Trophoblast cell (in vitro differentiated cells and primary cell): ENCODE results near the gene TPR.
"Not testable (repeated sequence)": the region's sequence is repeated elsewhere in the genome, so short reads cannot be mapped to it uniquely, and the experiment has no call there.

Experiments used
- DNase-seq, 2 donors: peaks; one replicate each; pipeline ENCODE4 v3.0.0-alpha.2; 2016
- H2AFZ ChIP-seq: 2 replicates; pipeline ENCODE4 v1.6.1; 2013; ENCODE audit warnings: low read length, moderate library complexity, mild to moderate bottlenecking; ENCODE audit not compliant: insufficient read depth, poor library complexity
- H2AK5ac ChIP-seq: 2 replicates; pipeline ENCODE4 v1.6.1; 2013; ENCODE audit warnings: mild to moderate bottlenecking, low read length
- H2BK120ac ChIP-seq: 2 replicates; pipeline ENCODE4 v1.6.1; 2013; ENCODE audit warnings: low read length, mild to moderate bottlenecking, moderate library complexity; ENCODE audit not compliant: insufficient read depth, poor library complexity
- H2BK12ac ChIP-seq: 2 replicates; pipeline ENCODE4 v1.6.1; 2013; ENCODE audit warnings: mild to moderate bottlenecking, low read length, moderate library complexity
- H2BK5ac ChIP-seq: 2 replicates; pipeline ENCODE4 v1.6.1; 2013; ENCODE audit warnings: low read length, low read depth, moderate library complexity, mild to moderate bottlenecking; ENCODE audit not compliant: poor library complexity
- H3K14ac ChIP-seq: 2 replicates; pipeline ENCODE4 v1.6.1; 2013; ENCODE audit warnings: mild to moderate bottlenecking, low read length
- H3K18ac ChIP-seq: 2 replicates; pipeline ENCODE4 v1.6.1; 2013; ENCODE audit warnings: mild to moderate bottlenecking, low read length
- H3K23ac ChIP-seq: 2 replicates; pipeline ENCODE4 v1.6.1; 2013; ENCODE audit warnings: low read length
- H3K27ac ChIP-seq: 2 replicates; pipeline ENCODE4 v1.5.1; 2013; ENCODE audit warnings: low read depth, mild to moderate bottlenecking, inconsistent platforms, low read length, moderate library complexity
- H3K27me3 ChIP-seq: 2 replicates; pipeline ENCODE4 v1.6.1; 2013; ENCODE audit warnings: inconsistent platforms, mild to moderate bottlenecking, low read length, moderate library complexity; ENCODE audit not compliant: insufficient read depth
- H3K36me3 ChIP-seq, 2 experiments: 1 replicate in 1 of 2; 2 replicates in 1 of 2; pipeline ENCODE4 v1.6.1; 2013; ENCODE audit warnings: low read length in 2 of 2, mild to moderate bottlenecking in 2 of 2, moderate library complexity in 1 of 2; ENCODE audit not compliant: insufficient read depth in 2 of 2, control insufficient read depth in 1 of 2
- H3K4ac ChIP-seq: 2 replicates; pipeline ENCODE4 v1.6.1; 2013; ENCODE audit warnings: low read depth, mild to moderate bottlenecking, low read length, moderate library complexity
- H3K4me1 ChIP-seq, 2 experiments: 1 replicate in 1 of 2; 2 replicates in 1 of 2; pipeline ENCODE4 v1.6.1; 2013; ENCODE audit warnings: low read length in 2 of 2, mild to moderate bottlenecking in 2 of 2, moderate library complexity in 1 of 2; ENCODE audit not compliant: insufficient read depth in 2 of 2, control insufficient read depth in 1 of 2
- H3K4me2 ChIP-seq: 2 replicates; pipeline ENCODE4 v1.6.1; 2013; ENCODE audit warnings: inconsistent platforms, mild to moderate bottlenecking, low read length, moderate library complexity
- H3K4me3 ChIP-seq: 2 replicates; pipeline ENCODE4 v1.5.1; 2013; ENCODE audit warnings: mild to moderate bottlenecking, low read depth, low read length, inconsistent platforms
- H3K79me1 ChIP-seq: one replicate; pipeline ENCODE4 v1.6.1; 2013; ENCODE audit warnings: low read length
- H3K79me2 ChIP-seq: 2 replicates; pipeline ENCODE4 v1.6.1; 2013; ENCODE audit warnings: low read length, mild to moderate bottlenecking; ENCODE audit not compliant: control insufficient read depth, insufficient read depth, poor library complexity
- H3K9ac ChIP-seq: 2 replicates; pipeline ENCODE4 v1.6.1; 2013; ENCODE audit warnings: mild to moderate bottlenecking, low read length
- H3K9me3 ChIP-seq: 2 replicates; pipeline ENCODE4 v1.6.1; 2013; ENCODE audit warnings: low read depth, mild to moderate bottlenecking, control low read depth, inconsistent platforms, low read length; ENCODE audit not compliant: insufficient read depth
- H4K12ac ChIP-seq: 2 replicates; pipeline ENCODE4 v1.6.1; 2013; ENCODE audit warnings: low read depth, mild to moderate bottlenecking, low read length, moderate library complexity
- H4K8ac ChIP-seq: 2 replicates; pipeline ENCODE4 v1.6.1; 2013; ENCODE audit warnings: low read depth, mild to moderate bottlenecking, low read length, moderate library complexity
- H4K91ac ChIP-seq: one replicate; pipeline ENCODE4 v1.6.1; 2013; ENCODE audit warnings: low read depth, mild to moderate bottlenecking, low read length, moderate library complexity
- WGBS: extraction: QIAGEN DNeasy Blood & Tissue Kit; methylation state at CpG from one replicate; pipeline ENCODE4 v1.1.7; 2013; ENCODE audit warnings: missing lambda C conversion rate; ENCODE audit not compliant: insufficient read length, insufficient coverage; ENCODE audit errors: extremely low coverage; 5-methylcytosine and 5-hydroxymethylcytosine counted together

TPR gene

GRCh38 chr1:186374303-186375151 is 526 bp downstream of the TPR start:
- no peaks in the 10 kb centered on the region for H3K9me3 ChIP-seq
- H2BK120ac ChIP-seq, result peak overlapping the region; percentile 18
- H3K23ac ChIP-seq, result no peak overlapping the region
- H4K12ac ChIP-seq, result peak overlapping the region; percentile 85
- peak overlapping the region; percentile 80 for H3K14ac ChIP-seq
- H2AFZ ChIP-seq, result peak overlapping the region; percentile 77
- peaks cover 15% of the 10 kb centered on the region for H3K79me2 ChIP-seq
- peaks cover 6% of the 10 kb centered on the region in 2 experiments for H3K36me3 ChIP-seq
- peak overlapping the region; percentile 77 for H4K91ac ChIP-seq
- peak overlapping the region; percentile 60 for H3K18ac ChIP-seq
- H3K9ac ChIP-seq, result peak overlapping the region; percentile 57
- no peaks in the 10 kb centered on the region for H3K27me3 ChIP-seq
- no CpG with 5 or more reads among the region's 37 CpGs for WGBS
- H3K4me3 ChIP-seq, result peak overlapping the region; percentile 98
- H2BK12ac ChIP-seq, result no peak overlapping the region
- DNase-seq, result peak; percentile 36 to 53
- peak overlapping the region; percentile 63 for H2BK5ac ChIP-seq
- peak overlapping the region; percentile 90 for H4K8ac ChIP-seq
- H3K4ac ChIP-seq, result peak overlapping the region; percentile 94
- H3K4me1 ChIP-seq, result peaks cover 2% of the 10 kb centered on the region in 2 experiments
- H3K4me2 ChIP-seq, result peak overlapping the region; percentile 69
- peak overlapping the region; percentile 13 for H2AK5ac ChIP-seq
- peaks cover 11% of the 10 kb centered on the region for H3K79me1 ChIP-seq
- H3K27ac ChIP-seq, result peak overlapping the region; percentile 78

DNA sequence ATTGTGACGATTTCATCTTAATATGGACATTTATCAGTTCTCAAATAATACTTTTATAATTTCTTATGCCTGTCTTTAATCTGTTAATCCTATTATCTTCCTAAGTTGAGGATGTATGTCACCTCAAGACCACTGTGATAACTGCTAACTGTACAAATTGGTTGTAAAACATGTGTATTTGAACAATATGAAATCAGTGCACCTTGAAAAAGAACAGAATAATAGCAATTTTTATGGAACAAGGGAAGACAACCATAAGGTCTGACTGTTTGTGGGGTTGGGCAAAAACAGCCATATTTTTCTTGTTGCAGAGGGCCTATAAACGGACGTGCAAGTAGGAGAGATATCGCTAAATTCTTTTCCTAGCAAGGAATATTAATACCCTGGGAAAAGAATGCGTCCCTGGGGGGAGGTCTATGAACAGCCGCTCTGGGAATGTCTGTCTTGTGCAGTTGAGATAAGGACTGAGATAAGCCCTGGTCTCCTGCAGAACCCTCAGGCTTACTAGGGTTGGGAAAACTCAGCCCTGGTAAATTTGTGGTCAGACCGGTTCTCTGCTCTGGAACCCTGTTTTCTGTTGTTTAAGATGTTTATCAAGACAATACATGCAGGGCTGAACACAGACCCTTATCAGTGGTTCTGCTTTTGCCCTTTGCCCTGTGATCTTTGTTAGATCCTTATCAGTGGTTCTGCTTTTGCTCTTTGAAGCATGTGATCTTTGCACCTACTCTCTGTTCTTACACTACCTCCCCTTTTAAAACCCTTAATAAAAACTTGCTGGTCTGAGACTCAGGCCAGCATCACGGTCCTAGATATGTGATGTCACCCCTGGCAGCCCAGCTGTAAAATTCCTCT is 27.0 kb downstream of the TPR start:
- Histone ChIP-seq H2BK5ac (peak overlapping the region; percentile 93), H4K91ac (peak overlapping the region; percentile 80), H3K27ac (peak overlapping the region; percentile 83), H3K36me3 (peaks cover 8 to 20% of the 10 kb centered on the region in 2 experiments), H2BK120ac (peak overlapping the region; percentile 94)
- H3K9ac ChIP-seq, H3K14ac ChIP-seq, H3K9me3 ChIP-seq, H3K4me3 ChIP-seq, H3K23ac ChIP-seq, H2AK5ac ChIP-seq, H2BK12ac ChIP-seq, H3K79me1 ChIP-seq, H3K4ac ChIP-seq, H4K8ac ChIP-seq, H3K4me1 ChIP-seq, H3K79me2 ChIP-seq, H3K4me2 ChIP-seq, H3K27me3 ChIP-seq, H2AFZ ChIP-seq, H4K12ac ChIP-seq, H3K18ac ChIP-seq: not testable (repeated sequence)
- no CpG with 5 or more reads among the region's 8 CpGs for WGBS
- peak; percentile 85 to 95 for DNase-seq

DNA sequence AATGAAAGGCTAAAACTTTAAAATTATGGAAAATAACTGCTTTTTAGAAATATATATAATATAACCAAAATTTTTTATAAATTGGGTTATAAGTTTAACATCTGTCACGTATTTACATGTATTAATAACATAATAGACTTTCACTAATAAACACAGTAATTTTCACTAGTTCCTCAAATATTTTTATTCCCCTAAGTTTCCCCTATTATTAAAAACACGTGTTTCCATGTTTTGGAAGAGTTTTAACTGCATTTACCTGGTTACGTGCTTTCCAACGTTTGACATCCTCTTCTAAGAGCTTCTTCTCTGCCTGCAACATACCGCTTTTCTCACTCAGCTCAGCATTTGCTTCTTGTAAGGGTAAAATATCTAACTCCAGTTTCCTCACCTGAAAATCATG is 34.3 kb downstream of the TPR start:
- Histone ChIP-seq H3K36me3 (peaks cover 8 to 25% of the 10 kb centered on the region in 2 experiments), H3K79me1 (no peaks in the 10 kb centered on the region), H3K4me1 (no peaks in the 10 kb centered on the region), H3K4me2 (no peak overlapping the region), H3K27me3 (no peaks in the 10 kb centered on the region), H4K8ac (no peak overlapping the region), H3K18ac (no peak overlapping the region), H2BK120ac (no peak overlapping the region), H3K27ac (no peak overlapping the region), H4K12ac (no peak overlapping the region), H3K9ac (no peak overlapping the region), H3K4ac (no peak overlapping the region), H2BK12ac (no peak overlapping the region), H3K79me2 (no peaks in the 10 kb centered on the region), H2BK5ac (no peak overlapping the region), H3K4me3 (no peak overlapping the region), H3K14ac (no peak overlapping the region), H4K91ac (no peak overlapping the region), H2AK5ac (no peak overlapping the region), H3K23ac (no peak overlapping the region), H3K9me3 (no peaks in the 10 kb centered on the region), H2AFZ (no peak overlapping the region)
- WGBS, result no CpG with 5 or more reads among the region's 5 CpGs
- no peak for DNase-seq

GRCh38 chr1:186337554-186337953 is 37.5 kb downstream of the TPR start:
- Histone ChIP-seq H3K79me1 (no peaks in the 10 kb centered on the region), H3K23ac (no peak overlapping the region), H3K4me2 (no peak overlapping the region), H2BK120ac (no peak overlapping the region), H2BK12ac (no peak overlapping the region), H3K4ac (no peak overlapping the region), H2AFZ (no peak overlapping the region), H3K4me1 (no peaks in the 10 kb centered on the region), H4K12ac (no peak overlapping the region), H3K36me3 (peaks cover 8 to 27% of the 10 kb centered on the region in 2 experiments), H4K8ac (no peak overlapping the region), H3K14ac (no peak overlapping the region), H3K79me2 (no peaks in the 10 kb centered on the region), H4K91ac (no peak overlapping the region), H3K27ac (no peak overlapping the region), H2AK5ac (no peak overlapping the region), H3K4me3 (no peak overlapping the region), H3K27me3 (no peaks in the 10 kb centered on the region), H3K9me3 (no peaks in the 10 kb centered on the region), H3K9ac (no peak overlapping the region), H2BK5ac (no peak overlapping the region), H3K18ac (no peak overlapping the region)
- no peak for DNase-seq
- no CpG with 5 or more reads among the region's 2 CpGs for WGBS
